NCI-H146 treated with DMSO at 0.1 percent for 48 hours (cell line): ENCODE data around the gene SLC22A9.

ENCODE experiments used
- DNase-seq: peaks from one replicate; lab custom pipeline; 2025; ENCODE audit not compliant: unreplicated experiment; lab: John Stamatoyannopoulos, UW

Gene SLC22A9

DNA sequence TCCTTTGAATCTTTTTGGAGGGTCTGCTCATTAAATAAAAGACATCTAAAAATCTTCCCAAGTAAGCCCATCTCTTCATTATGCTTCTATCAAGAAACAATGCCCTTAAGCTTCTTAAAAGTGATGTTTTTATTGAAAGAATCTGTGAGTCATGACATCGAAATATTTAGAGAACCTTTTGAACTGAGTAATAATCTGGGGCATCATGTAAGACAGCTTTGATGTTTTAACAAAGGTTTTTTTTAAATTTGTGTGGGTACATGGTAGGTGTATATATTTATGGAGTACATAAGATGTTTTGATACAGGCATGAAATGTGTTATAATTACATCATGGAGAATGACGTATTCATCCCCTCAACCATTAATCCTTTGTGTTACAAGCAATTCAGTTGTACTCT lies 74.6 kb downstream of the SLC22A9 start:
- no peak for DNase-seq

GRCh38 chr11:63445118-63445517 lies 75.5 kb downstream of the SLC22A9 start:
- no peak for DNase-seq

- DNase-seq: no peak
Observed at GRCh38 chr11:63445720-63446119, 76.1 kb downstream of the SLC22A9 start.

- no peak for DNase-seq
Observed at GRCh38 chr11:63448646-63449045, 79.1 kb downstream of the SLC22A9 start.

GRCh38 chr11:63459586-63459985 lies 90.0 kb downstream of the SLC22A9 start:
- no peak for DNase-seq
